Measurements from ENCODE around the gene RHBDF1. TPM values are rescaled to one million over a fixed set of nuclear protein-coding genes. Genes with fewer than 3 reads are reported as not detected.

The RHBDF1 gene
- polyA plus RNA-seq, 1 of the 3 experiments (the other 2 are of a cell fraction), result 54.1 TPM

DNA sequence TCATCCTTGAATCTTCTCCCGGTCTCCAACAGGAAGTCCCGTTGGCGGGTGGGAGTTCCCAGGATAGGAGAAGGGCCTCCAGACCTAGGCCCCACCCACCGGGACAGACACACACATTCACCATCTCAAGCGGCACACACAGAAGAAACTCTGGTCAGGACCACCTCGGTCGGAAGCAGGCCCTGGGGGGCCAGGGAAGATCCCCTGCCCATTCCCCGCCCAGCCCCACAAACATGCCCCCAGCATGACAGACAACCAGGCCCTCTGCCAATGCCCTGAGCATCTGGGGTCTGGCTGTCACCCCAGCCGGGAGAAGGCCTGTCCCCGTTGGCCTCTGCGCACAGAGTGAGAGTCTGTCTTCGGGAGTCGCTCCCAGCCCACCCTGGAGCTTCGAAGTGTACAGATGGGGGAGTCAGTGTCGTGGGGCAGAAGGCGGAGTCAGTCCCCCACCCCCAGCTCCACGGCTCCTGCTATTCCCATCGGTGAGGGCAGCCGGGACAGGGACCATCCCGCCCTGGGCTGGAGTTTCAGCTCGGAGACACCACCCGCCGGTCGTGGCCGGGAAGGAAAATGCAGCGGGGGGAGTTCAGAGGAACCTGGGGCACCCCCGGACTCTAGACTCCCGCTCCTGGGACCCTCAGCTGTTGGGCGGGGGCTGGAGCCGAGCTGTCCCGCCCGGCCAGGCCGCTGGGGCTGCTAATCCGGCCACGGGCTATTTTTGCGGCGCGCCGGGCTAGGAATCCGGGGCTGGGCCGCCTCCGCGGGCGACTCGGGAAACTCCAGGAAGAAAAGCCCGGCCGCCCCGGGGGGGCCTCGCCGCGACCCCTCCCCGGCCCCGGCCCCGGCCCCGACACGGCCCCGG, 660 bp downstream of the RHBDF1 start:
- Histone ChIP-seq H3K4me1 (ENCODE audit: control insufficient read depth in 1 of 2, insufficient read depth in 2 of 2, low read depth in 1 of 2, low read length in 1 of 2) (peaks cover 10 to 43% of the 10 kb centered on the region in 2 experiments), H3F3A (replicated peaks; ENCODE audit: insufficient read depth) (peaks cover 8% of the 10 kb centered on the region), H2AFZ (ENCODE audit: low read depth) (no peak overlapping the region), H4K20me1 (ENCODE audit: insufficient read depth) (peaks cover 45% of the 10 kb centered on the region), H3K27ac (ENCODE audit: low read depth in 2 of 2, low read length in 1 of 2) (peak overlapping the region in 1 of 2 experiments; percentile 62; a peak in 1 of 4 replicates), H3K9ac (peak overlapping the region; percentile 74), H3K36me3 (replicated peaks in 1 of 2; ENCODE audit: control insufficient read depth in 1 of 2, insufficient read depth in 2 of 2, low read length in 1 of 2) (no peaks in the 10 kb centered on the region), H3K4me3 (ENCODE audit: low read depth in 2 of 2, low read length in 1 of 2) (peak overlapping the region; percentile 70 to 87), H3K79me2 (ENCODE audit: insufficient read depth) (peaks cover 40% of the 10 kb centered on the region), H3K4me2 (peak overlapping the region; percentile 96), H3K9me3 (no peaks in the 10 kb centered on the region), H3K27me3 (ENCODE audit: insufficient read depth) (no peaks in the 10 kb centered on the region), H3K9me2 (no peaks in the 10 kb centered on the region)
- WGBS (ENCODE audit: low lambda C conversion rate), result 8% methylated on average over 7 of the region's 57 CpGs
- CTCF ChIA-PET, result interaction anchor here (0.5 to 21.2 kb wide), 7 partner anchors 9 to 329 kb away, joined by 3 to 793 read pairs (median 5); partner anchors contain the start of genes HBQ1 and POLR3K
- POLR2A ChIA-PET, result no interaction called here
- 0 out of 2 replicates have a peak, but pooled peaks have one; percentile 40 for TF ChIP-seq SIN3A (IDR thresholded peaks at IDR 0.05; ENCODE audit: borderline replicate concordance, low read depth, low read length)
- TF ChIP-seq, protein P1, sequence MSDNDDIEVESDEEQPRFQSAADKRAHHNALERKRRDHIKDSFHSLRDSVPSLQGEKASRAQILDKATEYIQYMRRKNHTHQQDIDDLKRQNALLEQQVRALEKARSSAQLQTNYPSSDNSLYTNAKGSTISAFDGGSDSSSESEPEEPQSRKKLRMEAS (IDR thresholded peaks at IDR 0.05; ENCODE audit: low read depth), result peak; percentile 9; the same call in 1 of the 2 replicates
- no peak for TF ChIP-seq ELF1 (IDR thresholded peaks at IDR 0.05)
- TF ChIP-seq MXI1 (IDR thresholded peaks at IDR 0.05; ENCODE audit: low read depth, low read length), result 0 out of 2 replicates have a peak, but pooled peaks have one; percentile 35
- no peak for TF ChIP-seq RFX5 (IDR thresholded peaks at IDR 0.05; ENCODE audit: low read length)
- peak; percentile 76 for DNase-seq

DNA sequence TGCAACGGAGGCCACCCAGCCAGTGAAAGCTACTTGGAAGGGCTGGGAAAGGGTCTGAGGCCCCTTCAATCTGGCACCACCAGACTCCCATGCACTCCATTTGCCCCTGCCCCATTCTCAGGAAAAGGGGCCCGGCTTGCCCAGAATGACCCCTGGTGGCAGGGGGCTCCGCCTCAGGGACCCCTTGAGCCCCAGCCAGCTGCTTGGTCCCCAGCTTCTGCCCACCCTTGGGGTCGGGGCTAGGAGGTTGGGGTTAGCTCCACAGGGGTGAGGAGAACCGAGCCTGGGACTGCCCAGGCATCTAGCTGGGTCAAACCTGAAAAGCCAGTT, 1.3 kb downstream of the RHBDF1 start:
- peaks cover 51% of the 10 kb centered on the region for H4K20me1 ChIP-seq (ENCODE audit: insufficient read depth)
- H3K27me3 ChIP-seq (ENCODE audit: insufficient read depth), result no peaks in the 10 kb centered on the region
- ChIA-PET POLR2A (no interaction called here), CTCF (interaction anchor here (0.8 to 21.2 kb wide), 4 partner anchors 18 to 291 kb away, joined by 3 to 793 read pairs (median 6); partner anchors contain the start of genes HBQ1 and POLR3K)
- peak overlapping the region; percentile 74 for H3K9ac ChIP-seq
- no peak for DNase-seq
- H3K9me2 ChIP-seq, result no peaks in the 10 kb centered on the region
- peaks cover 46% of the 10 kb centered on the region for H3K79me2 ChIP-seq (ENCODE audit: insufficient read depth)
- WGBS (ENCODE audit: low lambda C conversion rate), result no CpG with 5 or more reads among the region's 5 CpGs
- H3K36me3 ChIP-seq (replicated peaks in 1 of 2; ENCODE audit: control insufficient read depth in 1 of 2, insufficient read depth in 2 of 2, low read length in 1 of 2), result no peaks in the 10 kb centered on the region
- H3K4me2 ChIP-seq, result peak overlapping the region; percentile 96
- peak overlapping the region; percentile 70 to 87 for H3K4me3 ChIP-seq (ENCODE audit: low read depth in 2 of 2, low read length in 1 of 2)
- H3F3A ChIP-seq (replicated peaks; ENCODE audit: insufficient read depth), result peaks cover 4% of the 10 kb centered on the region
- H2AFZ ChIP-seq (ENCODE audit: low read depth), result no peak overlapping the region
- H3K9me3 ChIP-seq, result no peaks in the 10 kb centered on the region
- H3K27ac ChIP-seq (ENCODE audit: low read depth in 2 of 2, low read length in 1 of 2), result peak overlapping the region in 1 of 2 experiments; percentile 62; a peak in 2 of 4 replicates
- H3K4me1 ChIP-seq (ENCODE audit: control insufficient read depth in 1 of 2, insufficient read depth in 2 of 2, low read depth in 1 of 2, low read length in 1 of 2), result peaks cover 4 to 37% of the 10 kb centered on the region in 2 experiments; a peak in 3 of 4 replicates
- TF ChIP-seq, protein P2, sequence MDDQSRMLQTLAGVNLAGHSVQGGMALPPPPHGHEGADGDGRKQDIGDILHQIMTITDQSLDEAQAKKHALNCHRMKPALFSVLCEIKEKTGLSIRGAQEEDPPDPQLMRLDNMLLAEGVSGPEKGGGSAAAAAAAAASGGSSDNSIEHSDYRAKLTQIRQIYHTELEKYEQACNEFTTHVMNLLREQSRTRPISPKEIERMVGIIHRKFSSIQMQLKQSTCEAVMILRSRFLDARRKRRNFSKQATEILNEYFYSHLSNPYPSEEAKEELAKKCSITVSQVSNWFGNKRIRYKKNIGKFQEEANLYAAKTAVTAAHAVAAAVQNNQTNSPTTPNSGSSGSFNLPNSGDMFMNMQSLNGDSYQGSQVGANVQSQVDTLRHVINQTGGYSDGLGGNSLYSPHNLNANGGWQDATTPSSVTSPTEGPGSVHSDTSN (IDR thresholded peaks at IDR 0.05), result no peak
- no peak for TF ChIP-seq TAF1 (IDR thresholded peaks at IDR 0.05; ENCODE audit: borderline replicate concordance, low read depth, low read length)
- TF ChIP-seq, protein P3, sequence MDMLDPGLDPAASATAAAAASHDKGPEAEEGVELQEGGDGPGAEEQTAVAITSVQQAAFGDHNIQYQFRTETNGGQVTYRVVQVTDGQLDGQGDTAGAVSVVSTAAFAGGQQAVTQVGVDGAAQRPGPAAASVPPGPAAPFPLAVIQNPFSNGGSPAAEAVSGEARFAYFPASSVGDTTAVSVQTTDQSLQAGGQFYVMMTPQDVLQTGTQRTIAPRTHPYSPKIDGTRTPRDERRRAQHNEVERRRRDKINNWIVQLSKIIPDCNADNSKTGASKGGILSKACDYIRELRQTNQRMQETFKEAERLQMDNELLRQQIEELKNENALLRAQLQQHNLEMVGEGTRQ (IDR thresholded peaks at IDR 0.05; ENCODE audit: borderline replicate concordance, low read depth, low read length), result no peak
- no peak for TF ChIP-seq FOXJ3 (CRISPR knock-in tag; IDR thresholded peaks at IDR 0.05)
- TF ChIP-seq, protein P4, sequence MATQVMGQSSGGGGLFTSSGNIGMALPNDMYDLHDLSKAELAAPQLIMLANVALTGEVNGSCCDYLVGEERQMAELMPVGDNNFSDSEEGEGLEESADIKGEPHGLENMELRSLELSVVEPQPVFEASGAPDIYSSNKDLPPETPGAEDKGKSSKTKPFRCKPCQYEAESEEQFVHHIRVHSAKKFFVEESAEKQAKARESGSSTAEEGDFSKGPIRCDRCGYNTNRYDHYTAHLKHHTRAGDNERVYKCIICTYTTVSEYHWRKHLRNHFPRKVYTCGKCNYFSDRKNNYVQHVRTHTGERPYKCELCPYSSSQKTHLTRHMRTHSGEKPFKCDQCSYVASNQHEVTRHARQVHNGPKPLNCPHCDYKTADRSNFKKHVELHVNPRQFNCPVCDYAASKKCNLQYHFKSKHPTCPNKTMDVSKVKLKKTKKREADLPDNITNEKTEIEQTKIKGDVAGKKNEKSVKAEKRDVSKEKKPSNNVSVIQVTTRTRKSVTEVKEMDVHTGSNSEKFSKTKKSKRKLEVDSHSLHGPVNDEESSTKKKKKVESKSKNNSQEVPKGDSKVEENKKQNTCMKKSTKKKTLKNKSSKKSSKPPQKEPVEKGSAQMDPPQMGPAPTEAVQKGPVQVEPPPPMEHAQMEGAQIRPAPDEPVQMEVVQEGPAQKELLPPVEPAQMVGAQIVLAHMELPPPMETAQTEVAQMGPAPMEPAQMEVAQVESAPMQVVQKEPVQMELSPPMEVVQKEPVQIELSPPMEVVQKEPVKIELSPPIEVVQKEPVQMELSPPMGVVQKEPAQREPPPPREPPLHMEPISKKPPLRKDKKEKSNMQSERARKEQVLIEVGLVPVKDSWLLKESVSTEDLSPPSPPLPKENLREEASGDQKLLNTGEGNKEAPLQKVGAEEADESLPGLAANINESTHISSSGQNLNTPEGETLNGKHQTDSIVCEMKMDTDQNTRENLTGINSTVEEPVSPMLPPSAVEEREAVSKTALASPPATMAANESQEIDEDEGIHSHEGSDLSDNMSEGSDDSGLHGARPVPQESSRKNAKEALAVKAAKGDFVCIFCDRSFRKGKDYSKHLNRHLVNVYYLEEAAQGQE (IDR thresholded peaks at IDR 0.05; ENCODE audit: low read depth, low read length), result no peak
- no peak for TF ChIP-seq NRF1 (IDR thresholded peaks at IDR 0.05; ENCODE audit: low read depth, low read length)
- TF ChIP-seq, protein P5, sequence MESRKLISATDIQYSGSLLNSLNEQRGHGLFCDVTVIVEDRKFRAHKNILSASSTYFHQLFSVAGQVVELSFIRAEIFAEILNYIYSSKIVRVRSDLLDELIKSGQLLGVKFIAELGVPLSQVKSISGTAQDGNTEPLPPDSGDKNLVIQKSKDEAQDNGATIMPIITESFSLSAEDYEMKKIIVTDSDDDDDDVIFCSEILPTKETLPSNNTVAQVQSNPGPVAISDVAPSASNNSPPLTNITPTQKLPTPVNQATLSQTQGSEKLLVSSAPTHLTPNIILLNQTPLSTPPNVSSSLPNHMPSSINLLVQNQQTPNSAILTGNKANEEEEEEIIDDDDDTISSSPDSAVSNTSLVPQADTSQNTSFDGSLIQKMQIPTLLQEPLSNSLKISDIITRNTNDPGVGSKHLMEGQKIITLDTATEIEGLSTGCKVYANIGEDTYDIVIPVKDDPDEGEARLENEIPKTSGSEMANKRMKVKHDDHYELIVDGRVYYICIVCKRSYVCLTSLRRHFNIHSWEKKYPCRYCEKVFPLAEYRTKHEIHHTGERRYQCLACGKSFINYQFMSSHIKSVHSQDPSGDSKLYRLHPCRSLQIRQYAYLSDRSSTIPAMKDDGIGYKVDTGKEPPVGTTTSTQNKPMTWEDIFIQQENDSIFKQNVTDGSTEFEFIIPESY (IDR thresholded peaks at IDR 0.05; ENCODE audit: borderline replicate concordance, low read depth), result no peak
- no peak for TF ChIP-seq TEAD4 (IDR thresholded peaks at IDR 0.05; ENCODE audit: borderline replicate concordance, insufficient read depth)
- no peak for TF ChIP-seq RAD21 (IDR thresholded peaks at IDR 0.05; ENCODE audit: low read length)
- no peak for TF ChIP-seq ELF1 (IDR thresholded peaks at IDR 0.05)
- no peak for TF ChIP-seq FOXM1 (IDR thresholded peaks at IDR 0.05; ENCODE audit: low read depth)
- TF ChIP-seq RCOR1 (IDR thresholded peaks at IDR 0.05; ENCODE audit: low read length), result no peak

Measured in SK-N-SH (cell line).